BJ (cell line): ENCODE measurements around the gene SLC12A5. TPM values are rescaled to one million over a fixed set of nuclear protein-coding genes. Genes with fewer than 3 reads are reported as not detected.

Experiments used
- CTCF ChIA-PET: fragments of 350-600 bp; formaldehyde crosslinking; extraction: SDS; loops from one replicate; lab custom pipeline; 2021; ENCODE audit warnings: antibody characterized with exemption, inconsistent platforms; lab: Yijun Ruan, JAX
- POLR2A ChIA-PET: fragments of 300-600 bp; sonication (Branson Sonifier 250); formaldehyde crosslinking; extraction: SDS; loops from one replicate; lab custom pipeline; 2021; ENCODE audit warnings: antibody characterized with exemption; lab: Charles Lee
- DNase-seq: peaks from one replicate; pipeline ENCODE4 v3.0.0-alpha.2; 2011; ENCODE audit warnings: low read depth
- H3K27me3 ChIP-seq: 2 replicates; pipeline ENCODE4 v1.6.0; 2011; ENCODE audit warnings: low read length; ENCODE audit not compliant: control insufficient read depth, insufficient read depth
- H3K36me3 ChIP-seq: 2 replicates; pipeline ENCODE4 v1.5.1; 2011; ENCODE audit warnings: low read length; ENCODE audit not compliant: control insufficient read depth, insufficient read depth
- H3K4me3 ChIP-seq: 2 replicates; pipeline ENCODE4 v1.5.1; 2011; ENCODE audit warnings: low read depth, mild to moderate bottlenecking, control low read depth, low read length
- CTCF ChIP-seq: IDR thresholded peaks from 2 replicates; pipeline ENCODE4 v1.5.1; 2011; ENCODE audit warnings: low read depth, mild to moderate bottlenecking, control low read depth, inconsistent platforms, low read length, moderate library complexity; ENCODE audit not compliant: insufficient read depth
- polyA plus RNA-seq: library from polyadenylated mRNA; depleted of rRNA; stranded (reverse); fragments of >200 nt; gene quantifications from 2 replicates; pipeline ENCODE4 v1.2.3, GENCODE V29; 2011

The SLC12A5 gene
- polyA plus RNA-seq, 1 experiment, result 0.61 TPM

- peaks cover 20% of the 10 kb centered on the region for H3K27me3 ChIP-seq
- no peak for DNase-seq
- TF ChIP-seq CTCF, result no peak
- ChIA-PET CTCF (interaction anchor here (0.6 to 1.6 kb wide), 3 partner anchors 30 to 515 kb away, joined by 4 to 5 read pairs (median 4); no protein-coding TSS in a partner anchor), POLR2A (no interaction called here)
- no peak overlapping the region for H3K4me3 ChIP-seq
- no peaks in the 10 kb centered on the region for H3K36me3 ChIP-seq
Measured at GRCh38 chr20:46017272-46017671, 11.7 kb upstream of the SLC12A5 start.

- no peak for TF ChIP-seq CTCF
- POLR2A ChIA-PET, result no interaction called here
- DNase-seq, result no peak
- Histone ChIP-seq H3K27me3 (peaks cover 13% of the 10 kb centered on the region), H3K4me3 (no peak overlapping the region), H3K36me3 (no peaks in the 10 kb centered on the region)
- CTCF ChIA-PET, result interaction anchor here (0.6 to 1.6 kb wide), 3 partner anchors 31 to 331 kb away, joined by 3 to 5 read pairs (median 4); no protein-coding TSS in a partner anchor
Measured at GRCh38 chr20:46018112-46018511, 10.9 kb upstream of the SLC12A5 start.

- peaks cover 11% of the 10 kb centered on the region for H3K27me3 ChIP-seq
- no peaks in the 10 kb centered on the region for H3K36me3 ChIP-seq
- no peak overlapping the region for H3K4me3 ChIP-seq
- DNase-seq, result no peak
- POLR2A ChIA-PET, result no interaction called here
- TF ChIP-seq CTCF, result no peak
- CTCF ChIA-PET, result interaction anchor here (0.6 to 1.6 kb wide), 3 partner anchors 31 to 330 kb away, joined by 3 to 5 read pairs (median 4); no protein-coding TSS in a partner anchor
Measured at GRCh38 chr20:46018611-46019010, 10.4 kb upstream of the SLC12A5 start.

GRCh38 chr20:46020555-46020954 lies 8.5 kb upstream of the SLC12A5 start:
- ChIA-PET CTCF (no interaction called here), POLR2A (no interaction called here)
- no peak for TF ChIP-seq CTCF
- no peak for DNase-seq
- Histone ChIP-seq H3K4me3 (no peak overlapping the region), H3K27me3 (peaks cover 9% of the 10 kb centered on the region), H3K36me3 (no peaks in the 10 kb centered on the region)

GRCh38 chr20:46021361-46022359 lies 7.4 kb upstream of the SLC12A5 start:
- ChIA-PET POLR2A (no interaction called here), CTCF (interaction anchor here (0.6 to 2.4 kb wide), 21 partner anchors 7 to 416 kb away, joined by 3 to 16 read pairs (median 4); no protein-coding TSS in a partner anchor)
- H3K4me3 ChIP-seq, result peak overlapping the region; percentile 38

More at GRCh38 chr20:46021361-46022359, 7.4 kb upstream of the SLC12A5 start:
- no peak for DNase-seq
- no peaks in the 10 kb centered on the region for H3K36me3 ChIP-seq
- H3K27me3 ChIP-seq, result peaks cover 9% of the 10 kb centered on the region
- TF ChIP-seq CTCF, result no peak
